Ovary (tissue), 3 donors: ENCODE results near the gene WDFY1.

ENCODE experiments used
- POLR2A ChIP-seq: fragments of 450-650 bp; IDR thresholded peaks from one replicate; pipeline ENCODE4 v1.6.1; 2017; ENCODE audit warnings: antibody characterized with exemption, mild to moderate bottlenecking, moderate library complexity
- TF ChIP-seq, protein P1 (sequence below), 3 donors: fragments of 450-650 bp in 2 of 3; fragments of 200-600 bp in 1 of 3; IDR thresholded peaks; one replicate each; pipeline versions ENCODE4 v1.5.1 to v1.8.0; 2016 to 2022; ENCODE audit warnings: antibody characterized with exemption in 3 of 3, mild to moderate bottlenecking in 1 of 3
- donor health status: DM: no; HTN: no; CAD: no.

DNA sequence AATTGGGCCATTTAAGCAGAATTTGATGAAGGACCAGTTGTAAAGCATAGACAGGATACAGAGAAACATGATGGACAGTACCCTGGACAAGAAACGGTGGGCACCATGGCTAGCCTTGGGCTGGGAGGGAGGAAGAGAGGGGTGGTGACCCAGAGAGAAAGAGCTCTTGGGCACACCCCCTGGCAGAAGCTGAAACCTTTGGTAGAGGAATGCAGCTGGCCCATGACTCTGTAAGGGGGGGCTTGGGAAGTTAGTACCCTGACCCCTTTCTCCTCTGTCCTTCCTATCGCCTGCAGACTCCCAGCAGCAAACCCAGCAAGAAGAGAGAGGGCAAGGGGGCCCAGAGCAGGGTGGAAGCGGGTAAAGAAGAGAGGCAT, 44.7 kb upstream of the WDFY1 start:
- TF ChIP-seq, protein P1, sequence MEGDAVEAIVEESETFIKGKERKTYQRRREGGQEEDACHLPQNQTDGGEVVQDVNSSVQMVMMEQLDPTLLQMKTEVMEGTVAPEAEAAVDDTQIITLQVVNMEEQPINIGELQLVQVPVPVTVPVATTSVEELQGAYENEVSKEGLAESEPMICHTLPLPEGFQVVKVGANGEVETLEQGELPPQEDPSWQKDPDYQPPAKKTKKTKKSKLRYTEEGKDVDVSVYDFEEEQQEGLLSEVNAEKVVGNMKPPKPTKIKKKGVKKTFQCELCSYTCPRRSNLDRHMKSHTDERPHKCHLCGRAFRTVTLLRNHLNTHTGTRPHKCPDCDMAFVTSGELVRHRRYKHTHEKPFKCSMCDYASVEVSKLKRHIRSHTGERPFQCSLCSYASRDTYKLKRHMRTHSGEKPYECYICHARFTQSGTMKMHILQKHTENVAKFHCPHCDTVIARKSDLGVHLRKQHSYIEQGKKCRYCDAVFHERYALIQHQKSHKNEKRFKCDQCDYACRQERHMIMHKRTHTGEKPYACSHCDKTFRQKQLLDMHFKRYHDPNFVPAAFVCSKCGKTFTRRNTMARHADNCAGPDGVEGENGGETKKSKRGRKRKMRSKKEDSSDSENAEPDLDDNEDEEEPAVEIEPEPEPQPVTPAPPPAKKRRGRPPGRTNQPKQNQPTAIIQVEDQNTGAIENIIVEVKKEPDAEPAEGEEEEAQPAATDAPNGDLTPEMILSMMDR (IDR thresholded peaks at IDR 0.05): no peak
- TF ChIP-seq POLR2A: no peak
